ENCODE results near the gene ATP2A1.

ATP2A1 gene

DNA sequence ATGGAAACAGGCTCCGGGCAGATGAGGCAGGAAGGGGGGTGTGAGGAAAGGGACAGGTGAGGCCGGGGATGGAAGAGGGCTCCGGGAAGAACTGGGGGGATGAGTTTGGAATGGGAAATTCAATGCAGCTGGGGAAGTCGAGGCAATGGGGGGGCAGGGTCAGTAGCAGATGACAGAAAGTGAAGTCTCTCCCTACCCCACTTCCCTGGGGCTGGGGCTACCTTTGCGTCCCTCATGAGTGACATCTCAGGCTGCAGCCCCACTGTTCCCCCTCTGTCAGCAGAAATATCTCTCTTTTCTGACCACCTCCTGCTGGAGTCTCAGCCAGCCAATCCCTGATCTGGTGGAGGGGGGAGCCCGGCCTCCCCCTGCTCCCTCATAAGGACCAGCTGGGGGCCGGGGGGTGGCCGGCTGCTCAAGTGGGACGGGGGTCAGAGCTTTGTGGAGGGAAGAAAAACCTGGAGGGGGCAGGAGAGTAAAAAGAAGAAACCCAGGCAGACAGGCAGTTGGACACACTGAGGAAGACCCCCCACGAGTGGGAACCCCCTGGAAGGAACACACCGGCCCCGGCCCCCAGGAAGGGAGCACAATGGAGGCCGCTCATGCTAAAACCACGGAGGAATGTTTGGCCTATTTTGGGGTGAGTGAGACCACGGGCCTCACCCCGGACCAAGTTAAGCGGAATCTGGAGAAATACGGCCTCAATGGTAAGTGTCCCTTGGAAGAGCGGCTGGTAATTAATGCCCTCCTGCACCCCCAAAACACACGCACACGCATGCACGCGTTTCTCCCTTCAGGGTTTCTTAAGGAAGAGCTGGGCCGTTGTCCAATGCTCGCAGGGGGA, at the start of gene ATP2A1:
TSS of gene ATP2A1 (plus strand) at position 406 of the 844 bp plus-strand sequence. CDS start at position 590, 184 bp downstream.
- peak within 1 kb of the TSS; percentile 75 for H3K4me3 ChIP-seq (ENCODE audit: low read depth, low read length)
- ChIA-PET CTCF (interaction anchor here (1.0 to 2.8 kb wide), 2 partner anchors 10 to 66 kb away, joined by 3 to 15 read pairs; no protein-coding TSS in a partner anchor), POLR2A (interaction anchor here (2.3 kb wide), 1 partner anchor 15 kb away, joined by 8 read pairs; the partner anchor contains the start of gene SH2B1)
- no peak for DNase-seq (ENCODE audit: low read depth, low spot score)
- TF ChIP-seq, protein P1, sequence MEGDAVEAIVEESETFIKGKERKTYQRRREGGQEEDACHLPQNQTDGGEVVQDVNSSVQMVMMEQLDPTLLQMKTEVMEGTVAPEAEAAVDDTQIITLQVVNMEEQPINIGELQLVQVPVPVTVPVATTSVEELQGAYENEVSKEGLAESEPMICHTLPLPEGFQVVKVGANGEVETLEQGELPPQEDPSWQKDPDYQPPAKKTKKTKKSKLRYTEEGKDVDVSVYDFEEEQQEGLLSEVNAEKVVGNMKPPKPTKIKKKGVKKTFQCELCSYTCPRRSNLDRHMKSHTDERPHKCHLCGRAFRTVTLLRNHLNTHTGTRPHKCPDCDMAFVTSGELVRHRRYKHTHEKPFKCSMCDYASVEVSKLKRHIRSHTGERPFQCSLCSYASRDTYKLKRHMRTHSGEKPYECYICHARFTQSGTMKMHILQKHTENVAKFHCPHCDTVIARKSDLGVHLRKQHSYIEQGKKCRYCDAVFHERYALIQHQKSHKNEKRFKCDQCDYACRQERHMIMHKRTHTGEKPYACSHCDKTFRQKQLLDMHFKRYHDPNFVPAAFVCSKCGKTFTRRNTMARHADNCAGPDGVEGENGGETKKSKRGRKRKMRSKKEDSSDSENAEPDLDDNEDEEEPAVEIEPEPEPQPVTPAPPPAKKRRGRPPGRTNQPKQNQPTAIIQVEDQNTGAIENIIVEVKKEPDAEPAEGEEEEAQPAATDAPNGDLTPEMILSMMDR (IDR thresholded peaks at IDR 0.05; ENCODE audit: insufficient read depth, low read length, missing control alignments) = no peak

DNA sequence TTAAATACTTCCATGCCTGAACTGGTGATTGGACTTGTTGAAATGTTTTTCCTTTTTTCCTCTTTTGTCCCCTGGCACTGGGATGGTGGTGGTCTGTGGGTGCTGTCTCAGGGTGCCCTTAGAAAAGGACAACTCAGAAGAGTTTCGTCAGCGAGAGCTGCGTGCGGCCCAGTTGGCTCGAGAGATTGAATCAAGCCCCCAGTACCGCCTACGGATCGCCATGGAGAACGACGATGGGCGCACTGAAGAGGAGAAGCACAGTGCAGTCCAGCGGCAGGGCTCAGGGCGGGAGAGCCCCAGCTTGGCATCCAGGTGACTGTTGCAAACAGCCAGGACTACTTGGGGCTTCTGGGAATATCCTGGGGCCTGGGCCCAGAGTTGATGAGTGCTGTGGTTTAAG, 48.5 kb upstream of the ATP2A1 start:
- TF ChIP-seq, protein P1 (IDR thresholded peaks at IDR 0.05; ENCODE audit: insufficient read depth, low read length, missing control alignments) = no peak
- ChIA-PET CTCF (interaction anchor here (1.4 kb wide), 1 partner anchor 16 kb away, joined by 3 read pairs; no protein-coding TSS in a partner anchor), POLR2A (no interaction called here)
- H3K4me3 ChIP-seq (ENCODE audit: low read depth, low read length) = no peak overlapping the region
- no peak for DNase-seq (ENCODE audit: low read depth, low spot score)

DNA sequence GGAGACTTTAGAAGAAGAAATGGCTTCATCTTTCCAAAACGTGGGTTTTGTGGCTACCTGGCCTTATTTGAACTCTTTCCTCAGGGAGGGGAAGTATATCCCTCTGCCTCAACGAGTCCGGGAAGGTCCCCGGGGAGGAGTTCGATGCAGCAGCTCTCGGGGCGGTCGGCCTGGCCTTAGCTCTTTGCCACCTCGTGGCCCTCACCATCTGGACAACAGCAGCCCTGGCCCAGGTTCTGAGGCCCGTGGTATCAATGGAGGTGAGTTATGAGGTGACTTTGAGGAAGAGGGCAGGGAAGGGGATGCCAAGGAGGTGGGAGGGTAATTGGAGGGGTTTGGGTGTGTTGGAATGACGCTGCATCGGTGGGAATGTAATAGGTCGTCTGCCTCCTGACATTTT, 47.8 kb upstream of the ATP2A1 start:
- TF ChIP-seq, protein P1 (IDR thresholded peaks at IDR 0.05; ENCODE audit: insufficient read depth, low read length, missing control alignments) = no peak
- POLR2A ChIA-PET = interaction anchor here (0.7 kb wide), 1 partner anchor 8 kb away, joined by 3 read pairs; no protein-coding TSS in a partner anchor
- H3K4me3 ChIP-seq (ENCODE audit: low read depth, low read length) = no peak overlapping the region
- CTCF ChIA-PET = no interaction called here
- DNase-seq (ENCODE audit: low read depth, low spot score) = no peak

DNA sequence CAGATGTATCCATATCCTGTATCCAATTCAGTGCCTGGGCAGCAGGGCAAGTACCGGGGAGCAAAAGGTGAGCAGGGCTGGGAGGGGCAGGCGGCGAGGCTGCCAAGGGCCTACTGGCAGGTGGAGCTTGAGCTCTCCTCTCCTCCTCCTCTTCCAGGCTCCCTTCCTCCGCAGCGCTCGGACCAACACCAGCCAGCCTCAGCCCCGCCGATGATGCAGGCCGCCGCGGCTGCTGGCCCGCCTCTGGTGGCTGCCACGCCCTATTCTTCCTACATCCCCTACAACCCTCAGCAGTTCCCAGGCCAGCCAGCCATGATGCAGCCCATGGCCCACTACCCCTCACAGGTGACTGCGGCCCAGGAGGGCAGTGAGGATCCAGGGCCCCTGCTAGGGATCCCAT, 43.9 kb upstream of the ATP2A1 start:
- H3K4me3 ChIP-seq (ENCODE audit: low read depth, low read length) = no peak overlapping the region
- ChIA-PET CTCF (no interaction called here), POLR2A (interaction anchor here (0.9 to 1.3 kb wide), 2 partner anchors 9 to 12 kb away, joined by 3 to 4 read pairs; partner anchors contain the start of gene TUFM)
- TF ChIP-seq, protein P1 (IDR thresholded peaks at IDR 0.05; ENCODE audit: insufficient read depth, low read length, missing control alignments) = no peak
- DNase-seq (ENCODE audit: low read depth, low spot score) = no peak

DNA sequence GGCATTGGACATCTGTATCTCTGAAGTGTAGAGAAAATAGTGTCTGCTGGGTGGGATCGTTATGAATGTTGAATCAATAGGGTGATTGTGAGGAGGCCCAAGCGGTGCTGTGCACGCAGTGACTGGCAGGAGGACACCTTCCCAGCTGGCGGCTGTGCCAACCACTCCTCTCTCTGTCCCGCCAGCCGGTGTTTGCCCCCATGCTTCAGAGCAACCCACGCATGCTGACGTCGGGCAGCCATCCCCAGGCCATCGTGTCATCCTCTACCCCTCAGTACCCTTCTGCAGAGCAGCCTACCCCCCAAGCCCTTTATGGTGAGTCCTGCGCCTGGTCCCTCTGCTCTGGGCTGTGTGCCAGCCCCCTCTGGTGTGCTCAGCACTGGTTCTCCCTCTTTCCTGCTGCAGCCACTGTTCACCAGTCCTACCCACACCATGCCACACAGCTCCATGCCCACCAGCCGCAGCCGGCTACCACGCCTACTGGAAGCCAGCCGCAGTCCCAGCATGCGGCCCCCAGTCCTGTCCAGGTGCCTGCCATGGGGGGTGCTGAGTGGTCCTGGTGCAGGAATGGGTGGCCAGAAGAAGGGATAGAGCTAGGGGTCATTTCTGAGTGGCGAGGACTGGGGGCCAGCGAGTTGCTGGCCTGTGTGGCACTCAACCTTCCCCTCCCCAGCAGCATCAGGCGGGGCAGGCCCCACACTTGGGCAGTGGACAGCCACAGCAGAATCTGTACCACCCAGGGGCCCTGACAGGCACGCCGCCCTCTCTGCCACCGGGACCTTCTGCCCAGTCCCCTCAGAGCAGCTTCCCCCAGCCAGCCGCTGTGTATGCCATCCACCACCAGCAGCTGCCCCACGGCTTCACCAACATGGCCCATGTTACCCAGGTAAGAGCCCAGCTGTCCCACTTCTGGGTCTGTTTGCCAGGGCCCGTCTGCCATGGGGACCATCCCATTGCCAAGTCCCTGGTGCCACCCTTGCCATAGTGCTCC, 43.1 kb upstream of the ATP2A1 start:
- H3K4me3 ChIP-seq (ENCODE audit: low read depth, low read length) = no peak overlapping the region
- CTCF ChIA-PET = interaction anchor here (1.0 kb wide), 1 partner anchor 8 kb away, joined by 3 read pairs; no protein-coding TSS in a partner anchor
- no peak for DNase-seq (ENCODE audit: low read depth, low spot score)
- TF ChIP-seq, protein P1 (IDR thresholded peaks at IDR 0.05; ENCODE audit: insufficient read depth, low read length, missing control alignments) = no peak
- POLR2A ChIA-PET = interaction anchor here (0.9 to 2.2 kb wide), 3 partner anchors 8 to 12 kb away, joined by 3 to 10 read pairs (median 4); partner anchors contain the start of gene TUFM
